GM08714 (cell line): ENCODE results near the gene BAIAP2L2.
"Not testable (repeated sequence)": the region's sequence is repeated elsewhere in the genome, so short reads cannot be mapped to it uniquely, and the experiment has no call there.

Experiments used
- H3K4me3 ChIP-seq: fragments of 200-500 bp; sonication (Bioruptor generic); 2 replicates; pipeline ENCODE4 v1.5.1; 2014; ENCODE audit warnings: mild to moderate bottlenecking, low read length, inconsistent platforms
- ZNF274 ChIP-seq: IDR thresholded peaks from 2 replicates; pipeline ENCODE4 v1.6.1; 2012; ENCODE audit warnings: mild to moderate bottlenecking, low read depth, low read length

The BAIAP2L2 gene

DNA sequence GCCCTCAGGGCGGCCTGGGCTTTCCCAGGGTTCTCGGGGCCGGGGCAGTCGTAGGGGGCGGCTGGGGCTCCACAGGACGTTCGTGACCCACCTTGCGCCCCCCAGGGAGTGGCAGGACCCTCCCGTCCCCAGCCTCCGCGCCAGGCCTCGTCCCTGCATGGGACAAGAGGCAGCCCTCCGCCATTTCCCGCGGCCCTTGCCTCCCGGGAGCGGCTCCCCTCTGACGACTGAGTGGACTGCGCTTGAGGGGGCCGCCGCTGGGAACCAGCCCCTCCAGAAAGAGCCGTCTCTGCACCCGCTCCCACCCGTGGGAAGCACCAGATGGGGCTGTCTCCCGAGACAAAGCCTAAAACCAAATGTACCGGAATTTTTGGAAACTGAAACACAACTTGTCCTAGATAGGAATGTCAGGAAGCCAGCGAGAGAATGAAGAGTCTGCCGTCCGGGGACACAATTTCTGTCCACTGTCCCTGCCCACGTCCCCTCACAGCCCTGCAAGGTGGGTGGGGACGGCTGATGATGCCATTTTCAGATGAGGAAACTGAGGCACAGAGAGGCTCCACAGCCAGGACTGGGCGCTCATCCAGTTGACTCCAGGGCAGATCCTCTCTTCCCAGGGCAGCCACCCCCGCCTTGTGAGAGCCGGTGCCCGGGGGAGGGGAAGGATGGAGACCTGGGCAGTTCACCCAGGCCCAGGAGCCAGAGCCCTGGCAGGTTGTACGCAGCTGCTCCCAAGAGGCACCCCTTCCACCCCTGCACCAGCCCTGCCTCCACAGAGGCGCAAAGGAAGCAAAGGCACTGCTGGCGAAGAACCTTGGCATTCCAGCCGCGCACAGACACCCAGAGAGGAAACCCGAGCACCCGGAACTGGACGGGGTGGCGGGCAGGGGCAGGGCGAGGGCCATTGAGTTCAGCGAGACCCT is 71.3 kb downstream of the BAIAP2L2 start:
- no peak for TF ChIP-seq ZNF274
- H3K4me3 ChIP-seq, result no peak overlapping the region

DNA sequence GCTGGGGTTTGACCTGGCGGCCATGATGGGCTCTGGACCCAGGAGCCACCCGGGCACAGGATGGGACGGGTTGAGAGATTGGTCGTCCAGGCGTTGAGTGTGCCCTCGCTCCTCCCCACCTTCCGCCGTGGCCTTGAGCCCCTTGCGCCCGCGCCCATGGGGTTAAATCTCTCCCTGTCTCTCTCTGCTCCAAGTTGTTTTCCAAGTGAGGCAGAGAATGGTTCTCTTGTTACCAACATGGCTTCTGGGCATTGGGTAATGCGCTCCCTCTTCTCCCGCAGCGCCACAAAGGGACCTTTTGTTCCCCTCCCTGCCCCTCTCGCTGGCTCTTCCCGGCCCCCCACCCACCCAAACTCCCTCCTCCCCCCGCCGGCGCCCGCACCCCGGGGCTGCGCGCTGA is 72.1 kb downstream of the BAIAP2L2 start:
- H3K4me3 ChIP-seq, result no peak overlapping the region
- TF ChIP-seq ZNF274, result no peak

DNA sequence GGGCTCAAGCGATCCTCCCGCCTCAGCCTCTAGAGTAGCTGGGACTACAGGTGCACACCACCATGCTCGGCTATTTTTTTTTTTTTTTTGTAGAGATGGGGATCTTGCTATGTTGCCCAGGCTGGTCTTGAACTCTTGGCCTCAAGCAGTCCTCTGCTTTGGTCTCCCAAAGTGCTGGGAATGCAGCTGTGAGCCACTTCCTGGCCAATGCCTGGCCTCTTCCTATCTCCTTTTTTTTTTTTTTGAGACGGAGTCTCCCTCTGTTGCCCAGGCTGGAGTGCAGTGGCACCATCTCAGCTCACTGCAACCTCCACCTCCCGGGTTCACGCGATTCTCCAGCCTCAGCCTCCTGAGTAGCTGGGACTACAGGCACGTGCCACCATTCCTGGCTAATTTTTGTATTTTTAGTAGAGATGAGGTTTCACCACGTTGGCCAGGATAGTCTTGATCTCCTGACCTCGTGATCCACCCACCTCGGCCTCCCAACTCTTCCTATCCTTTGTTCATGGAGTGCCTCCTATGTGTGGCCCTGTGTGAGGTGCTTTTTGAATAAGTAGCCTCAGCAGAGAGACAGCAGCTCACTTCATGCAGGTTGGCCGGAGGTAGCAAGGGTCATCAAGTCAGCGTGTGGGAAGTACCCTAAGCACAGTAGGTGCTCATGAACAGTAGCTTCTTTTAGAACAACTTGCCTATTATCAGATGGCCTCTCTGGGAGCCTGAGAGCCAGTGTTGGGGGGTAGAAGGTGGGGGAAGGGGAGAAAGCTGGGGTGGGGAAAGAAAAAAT is 72.9 kb downstream of the BAIAP2L2 start:
- H3K4me3 ChIP-seq, result not testable (repeated sequence)

DNA sequence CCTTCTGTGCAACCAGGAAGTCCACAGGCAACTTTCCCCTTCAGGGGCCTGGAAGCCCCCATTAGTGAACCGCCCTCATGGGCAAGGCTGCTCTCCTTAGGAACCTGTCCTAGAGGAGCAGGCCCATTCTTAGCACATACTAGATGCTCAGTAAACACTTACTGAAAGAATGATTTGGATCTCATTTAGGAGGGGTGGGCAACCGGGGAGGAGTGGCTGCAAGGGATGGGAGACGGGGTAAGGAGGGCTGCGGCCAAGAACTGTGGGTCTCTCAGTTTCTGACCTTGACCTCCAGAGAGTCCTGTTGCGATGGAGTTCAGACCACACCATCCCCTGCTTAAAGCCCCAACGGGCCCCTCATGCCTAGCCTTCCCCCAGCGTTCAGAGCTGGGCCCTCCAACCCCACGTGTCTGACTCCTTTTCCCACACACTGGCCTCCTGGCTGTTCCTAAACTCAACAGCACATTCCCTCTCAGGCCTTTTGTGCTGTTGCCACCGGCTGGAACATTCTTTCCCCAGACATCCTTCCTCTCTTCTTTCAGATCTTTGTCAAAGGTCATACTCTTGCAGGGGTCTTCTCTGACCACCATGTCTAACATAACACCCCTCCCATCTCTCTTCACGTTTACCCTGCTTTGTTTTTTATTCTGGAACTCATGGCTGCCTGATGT is 74.0 kb downstream of the BAIAP2L2 start:
- H3K4me3 ChIP-seq, result no peak overlapping the region
- TF ChIP-seq ZNF274, result no peak

DNA sequence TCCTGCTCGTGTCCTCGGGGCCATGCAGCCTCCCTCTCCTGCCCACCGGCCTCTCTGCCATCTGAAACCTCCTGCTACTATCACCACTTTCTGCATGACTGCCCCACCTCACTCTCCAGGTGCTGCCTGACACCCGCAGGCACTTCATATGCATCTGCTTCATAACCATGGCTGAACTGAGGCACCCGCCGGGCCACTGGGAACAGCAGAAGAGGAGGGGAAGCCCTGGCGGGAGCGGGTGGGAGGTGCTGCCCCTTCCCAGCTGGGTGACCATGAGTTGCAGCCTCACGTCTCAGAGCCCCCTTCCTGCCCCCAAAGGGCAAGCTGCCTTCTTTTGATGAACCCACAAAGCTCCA is 75.0 kb downstream of the BAIAP2L2 start:
- no peak for TF ChIP-seq ZNF274
- no peak overlapping the region for H3K4me3 ChIP-seq
